GM19035 (cell line): ENCODE data around the gene PRKCB.
A peak's percentile ranks its signal among the peaks of the same experiment; 100 is the strongest.

ENCODE experiments used
- ATAC-seq: cut with Tn5 transposase; IDR thresholded peaks from one replicate; pipeline ENCODE4 v1.9.1; 2021; ENCODE audit not compliant: unreplicated experiment

The PRKCB gene

DNA sequence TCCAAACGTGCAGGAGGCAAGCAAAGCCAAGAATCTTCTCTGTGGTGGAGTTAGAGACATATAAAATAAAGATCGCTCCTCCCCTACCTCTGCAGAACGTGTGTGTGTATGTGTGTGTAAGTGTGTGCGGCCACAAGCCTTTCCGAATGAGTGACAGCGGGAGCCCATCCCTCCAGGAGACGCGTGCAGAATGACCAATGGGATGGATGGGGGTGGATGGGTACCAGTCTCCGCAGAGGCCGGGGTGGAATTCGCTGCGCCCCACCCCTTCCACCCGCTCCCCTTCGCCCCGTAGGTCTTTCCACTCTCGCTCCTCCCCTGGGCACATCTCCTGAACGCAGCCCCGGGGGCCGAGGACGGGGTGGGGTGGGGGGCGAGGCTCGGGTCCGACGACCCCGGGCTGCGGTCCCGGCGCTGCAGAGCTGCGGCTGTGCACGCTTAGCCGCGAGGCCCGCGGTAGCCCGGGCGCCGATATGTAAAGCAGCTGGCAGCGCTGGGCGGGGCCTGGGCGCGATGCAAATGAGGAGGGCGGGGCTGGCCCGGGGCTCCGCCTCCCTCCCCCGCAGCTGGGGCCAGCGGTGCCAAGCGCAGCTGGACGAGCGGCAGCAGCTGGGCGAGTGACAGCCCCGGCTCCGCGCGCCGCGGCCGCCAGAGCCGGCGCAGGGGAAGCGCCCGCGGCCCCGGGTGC, at the start of gene PRKCB:
TSS of gene PRKCB (plus strand) at position 594 of the 688 bp plus-strand sequence.
- ATAC-seq, result peak; percentile 70

DNA sequence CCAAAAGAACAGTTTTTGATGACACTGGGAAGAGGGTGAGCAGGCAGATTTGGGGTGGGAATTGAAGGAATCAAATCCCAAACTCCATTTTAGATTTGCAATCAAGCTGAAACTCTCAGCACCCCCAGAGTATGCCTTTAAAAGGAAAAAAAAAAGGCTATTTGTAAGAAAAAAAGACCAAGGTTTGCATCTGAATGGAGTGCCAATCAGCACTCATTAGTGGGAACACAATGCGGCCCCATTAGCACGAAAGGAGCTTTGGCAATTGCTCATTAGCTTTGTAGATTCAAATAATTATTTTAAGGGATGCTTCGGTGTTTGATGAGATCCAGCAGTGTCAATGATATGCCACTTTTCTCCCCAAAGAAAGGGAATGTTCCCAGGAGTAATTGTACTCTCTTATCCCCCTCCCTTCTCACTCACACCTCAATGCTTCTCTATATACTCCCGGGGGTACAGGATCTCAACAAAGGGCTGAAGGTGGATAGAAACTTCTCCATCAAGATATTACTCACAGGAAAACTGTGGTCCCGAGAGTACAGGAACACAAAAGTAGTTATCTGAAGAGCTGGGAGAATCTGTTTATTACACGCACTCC, 48.7 kb upstream of the PRKCB start:
- ATAC-seq, result no peak

DNA sequence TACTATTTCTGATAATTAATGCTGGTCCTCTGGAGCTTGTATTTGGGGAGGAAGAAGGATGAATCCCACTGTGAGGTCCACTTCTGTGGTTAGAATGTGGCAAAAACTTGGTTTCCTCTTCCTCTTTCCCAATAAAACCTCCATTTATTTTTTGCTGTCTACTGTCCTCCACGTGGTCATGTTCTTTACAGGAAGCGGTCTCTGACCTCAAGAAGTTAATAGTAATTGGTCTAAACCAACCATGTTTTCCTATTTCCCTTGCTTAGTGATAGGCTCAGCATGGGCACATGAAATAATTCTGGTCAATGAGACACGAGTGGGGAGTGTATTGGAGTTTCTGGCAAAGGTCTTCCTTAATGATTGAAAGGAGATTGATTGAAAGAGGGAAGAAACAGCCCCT, 47.1 kb upstream of the PRKCB start:
- ATAC-seq, result no peak

DNA sequence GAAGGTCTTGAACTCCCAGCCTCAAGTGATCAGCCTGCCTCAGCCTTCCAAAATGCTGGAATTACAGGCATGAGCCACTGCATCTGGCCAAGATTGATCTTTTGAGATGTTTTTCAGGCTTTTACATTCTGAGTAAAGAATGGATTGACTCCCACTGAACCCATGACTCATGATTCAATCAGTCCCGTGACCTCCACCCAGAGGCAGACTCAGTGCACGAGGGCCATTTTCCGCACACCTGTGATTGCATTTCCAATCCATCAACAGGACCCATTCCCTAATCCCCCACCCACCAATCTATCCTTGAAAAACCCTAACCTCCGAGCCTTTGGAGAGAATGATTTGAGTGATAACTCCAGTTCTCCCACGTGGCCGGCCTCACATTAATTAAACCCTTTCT, 40.4 kb upstream of the PRKCB start:
- ATAC-seq, result no peak

DNA sequence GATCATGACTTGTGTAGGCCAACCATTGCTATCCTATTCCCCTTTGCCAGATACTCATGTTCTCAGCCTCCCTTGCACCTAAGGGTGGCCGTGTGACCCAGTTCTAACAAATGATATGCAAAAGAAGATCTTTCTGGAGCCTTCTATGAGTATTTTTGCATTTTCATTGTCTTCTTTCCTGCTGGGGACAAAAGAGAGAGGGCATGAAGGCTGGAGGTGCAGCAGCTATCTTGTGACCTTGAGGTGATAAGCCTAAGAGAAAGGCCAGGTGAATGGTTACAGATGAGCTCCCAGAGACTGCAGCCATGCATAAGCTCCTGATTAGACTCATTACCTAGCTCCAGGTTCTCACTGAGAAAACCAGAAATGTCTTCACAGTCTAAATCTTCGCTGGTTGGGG, 38.8 kb upstream of the PRKCB start:
- ATAC-seq, result no peak

DNA sequence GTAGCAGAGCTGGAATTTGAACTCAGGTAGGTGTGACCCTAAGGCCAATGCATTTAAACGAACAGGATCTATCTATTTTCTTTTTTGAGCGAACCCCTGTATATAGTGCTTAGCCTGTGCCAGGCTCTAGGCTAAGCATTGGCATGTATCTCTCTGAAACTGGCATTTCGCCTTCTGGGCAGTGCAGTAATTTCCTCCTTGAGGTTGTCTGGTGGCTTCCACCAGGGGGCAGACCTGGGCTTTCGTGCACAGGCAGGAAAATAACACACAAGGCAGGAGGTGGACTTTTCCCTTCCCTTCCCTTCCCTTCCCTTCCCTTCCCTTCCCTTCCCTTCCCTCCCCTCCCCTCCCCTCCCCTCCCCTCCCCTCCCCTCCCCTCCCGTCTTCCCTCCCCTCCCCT, 34.4 kb upstream of the PRKCB start:
- ATAC-seq, result no peak

DNA sequence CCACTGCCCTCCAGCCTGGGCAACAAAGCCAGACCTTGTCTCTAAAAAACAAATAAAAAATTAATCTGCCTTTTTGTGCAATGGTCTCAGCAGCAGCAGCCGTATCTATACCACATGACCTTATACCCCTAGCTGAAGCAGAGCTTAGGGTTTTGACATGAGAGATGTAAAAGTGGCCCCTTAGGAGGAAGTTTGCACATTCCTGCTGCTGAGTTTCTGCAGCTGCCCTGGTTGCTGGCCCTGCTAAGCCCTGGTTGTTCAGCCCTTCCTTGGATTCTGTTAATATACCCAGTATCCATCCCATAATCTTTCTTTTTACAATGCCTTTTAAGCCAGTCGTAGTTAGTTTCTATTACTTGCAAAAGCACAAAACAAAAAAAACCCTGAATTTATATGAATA, 33.0 kb upstream of the PRKCB start:
- ATAC-seq, result no peak

DNA sequence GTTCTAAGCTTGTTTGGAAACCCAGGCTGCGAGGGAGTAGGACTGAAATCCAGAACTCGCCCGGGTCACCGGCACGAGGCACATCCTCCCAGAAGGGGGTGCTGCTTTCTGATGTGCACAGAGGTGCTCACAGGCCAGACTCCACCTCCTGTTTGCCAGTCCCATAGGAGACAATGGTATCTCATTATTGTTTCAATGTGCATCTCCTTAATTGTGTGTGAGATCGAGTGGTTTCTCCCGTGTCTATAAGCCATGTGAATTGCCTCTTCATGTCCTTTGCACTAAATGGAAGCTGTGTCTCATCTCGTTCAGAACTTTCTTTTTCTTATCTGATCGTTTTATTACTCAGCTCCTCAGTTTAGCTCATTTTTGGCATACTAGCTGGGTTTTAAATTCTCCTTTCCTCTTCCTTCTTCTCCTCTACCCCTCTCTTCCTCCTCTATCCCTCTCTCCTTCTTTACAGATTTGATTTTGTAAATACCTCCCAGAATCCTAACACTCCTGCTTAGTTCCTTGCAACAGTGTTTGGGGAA, 32.1 kb upstream of the PRKCB start:
- ATAC-seq, result peak; percentile 79

DNA sequence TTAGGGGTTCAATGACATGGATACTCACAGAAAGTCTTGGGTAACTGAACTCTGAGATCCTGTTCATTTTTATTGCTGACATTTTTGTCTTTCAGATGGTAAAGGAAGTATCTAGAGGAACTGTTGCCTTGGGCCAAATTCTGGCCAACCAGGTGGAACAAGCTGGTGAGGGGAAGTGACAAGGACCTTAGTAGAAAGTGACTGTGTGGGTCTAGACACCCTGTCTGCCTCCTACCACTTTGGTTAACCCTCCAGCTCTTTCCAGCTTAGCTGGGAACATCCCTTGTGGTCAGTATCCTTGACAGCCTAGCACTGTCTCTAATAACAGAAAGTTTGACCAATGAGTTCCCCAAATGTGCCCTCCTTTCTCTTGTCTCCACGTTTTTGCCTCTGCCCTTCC, 28.8 kb upstream of the PRKCB start:
- ATAC-seq, result no peak

DNA sequence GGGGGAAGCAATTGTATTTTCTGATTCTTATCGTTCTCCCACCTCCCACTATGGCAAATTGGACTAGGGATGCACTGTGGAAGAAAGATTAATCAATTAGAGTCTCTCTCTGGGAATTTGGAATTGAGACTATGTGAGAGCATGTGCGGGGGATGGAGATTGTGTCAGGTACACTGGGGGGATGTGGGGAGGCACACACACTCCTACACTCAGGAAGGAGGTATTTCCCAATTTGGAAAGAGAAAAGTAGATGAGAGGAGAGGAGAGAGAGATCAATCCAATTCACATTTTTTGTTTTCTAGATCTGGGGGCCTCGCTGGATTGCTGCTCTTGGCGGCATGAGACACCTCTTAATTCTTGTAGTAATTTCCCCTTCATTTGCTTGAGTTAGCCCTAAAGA, 14.3 kb upstream of the PRKCB start:
- no peak for ATAC-seq

DNA sequence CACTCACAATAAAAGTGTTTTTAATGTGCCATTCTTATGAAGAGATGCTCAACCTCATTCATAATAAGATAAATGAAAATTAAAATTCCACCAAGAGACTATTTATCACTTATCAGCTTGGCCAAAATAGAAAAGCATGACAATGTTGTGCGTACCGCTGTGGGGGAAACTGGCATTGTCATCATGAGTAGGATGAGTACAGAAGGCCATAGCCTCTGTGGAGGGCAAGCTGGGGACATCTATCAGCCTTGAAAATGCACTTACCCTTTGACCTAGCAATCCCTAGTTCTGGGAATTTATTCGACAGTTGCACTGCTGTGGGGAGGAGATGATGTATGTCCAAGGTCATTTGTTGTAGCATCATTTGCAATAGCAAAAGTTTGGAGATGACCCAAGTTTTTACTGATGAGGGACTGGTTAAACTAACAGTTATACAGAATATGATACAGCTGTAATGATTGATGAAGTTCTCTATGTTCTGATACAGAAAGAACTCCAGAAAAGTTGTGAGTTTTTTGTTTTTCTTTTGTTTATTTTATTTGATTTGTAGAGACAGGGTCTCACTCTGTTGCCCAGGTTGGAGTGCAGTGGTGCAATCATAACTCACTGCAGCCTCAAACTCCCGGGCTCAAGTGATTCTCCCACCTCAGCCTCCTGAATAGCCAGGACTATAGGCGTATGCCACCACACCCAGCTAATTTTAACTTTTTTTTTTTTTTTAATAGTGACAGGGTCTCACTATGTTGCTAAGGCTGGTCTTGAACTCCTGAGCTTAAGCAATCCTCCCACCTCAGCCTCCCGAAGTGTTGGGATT, 13.7 kb upstream of the PRKCB start:
- no peak for ATAC-seq

DNA sequence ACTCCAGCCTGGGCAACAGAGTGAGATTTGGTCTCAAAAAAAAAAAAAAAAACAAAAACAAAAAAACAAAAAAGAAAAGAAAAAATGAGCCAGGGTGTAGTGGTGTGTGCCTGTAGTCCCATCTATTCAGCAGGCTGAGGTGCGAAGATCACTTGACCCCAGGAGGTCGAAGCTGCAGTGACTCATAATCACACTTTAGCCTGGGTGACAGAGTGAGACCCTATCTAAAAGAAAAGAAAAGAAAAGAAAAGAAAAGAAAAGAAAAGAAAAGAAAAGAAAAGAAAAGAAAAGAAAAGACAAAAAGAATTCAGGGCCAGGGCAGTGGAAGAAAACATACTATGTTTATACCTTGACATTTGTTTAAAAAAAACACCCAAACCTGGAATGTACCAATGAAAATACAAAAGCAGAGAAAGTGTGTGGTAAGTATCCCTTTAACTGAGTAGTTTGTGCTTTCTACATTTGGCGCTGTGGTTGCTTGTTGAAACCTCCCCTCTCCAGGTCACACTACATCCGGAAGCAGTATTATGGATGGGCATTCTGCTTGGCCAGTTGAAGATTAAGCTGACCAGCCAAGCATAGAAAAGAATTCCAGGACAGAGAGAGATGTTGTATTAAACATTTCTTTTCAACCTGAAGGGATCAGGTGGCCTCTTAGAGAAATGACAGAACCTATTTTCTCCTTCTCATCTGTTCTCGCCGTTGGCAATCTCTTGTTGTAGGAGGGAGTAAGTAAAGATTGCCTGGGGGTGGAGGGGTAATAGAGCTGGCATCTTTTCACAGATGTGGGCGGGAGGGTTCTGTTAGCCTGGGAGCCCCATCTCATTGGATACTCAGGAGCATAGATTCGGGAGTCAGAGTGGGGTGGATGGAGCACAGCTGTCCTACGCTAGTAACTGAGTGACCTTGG, 12.1 kb upstream of the PRKCB start:
- no peak for ATAC-seq

DNA sequence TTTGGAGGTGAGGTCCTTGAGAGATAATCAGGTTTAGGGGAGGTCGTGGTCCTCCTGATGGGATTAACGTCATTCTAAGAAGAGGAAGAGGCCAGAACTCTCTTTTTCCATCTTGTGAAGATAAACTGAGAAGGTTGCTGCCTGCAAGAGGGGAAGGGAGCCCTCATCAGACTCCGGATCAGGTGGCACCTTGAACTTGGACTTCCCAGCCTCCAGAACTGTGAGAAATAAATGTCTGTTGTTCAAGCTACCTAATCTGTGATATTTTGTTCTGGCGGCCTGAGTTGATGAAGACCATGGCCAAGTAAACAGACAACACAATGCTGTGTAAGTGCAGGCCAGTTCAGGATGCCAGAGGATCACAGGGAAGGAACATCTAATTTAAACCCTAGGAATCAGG, 10.9 kb upstream of the PRKCB start:
- no peak for ATAC-seq

DNA sequence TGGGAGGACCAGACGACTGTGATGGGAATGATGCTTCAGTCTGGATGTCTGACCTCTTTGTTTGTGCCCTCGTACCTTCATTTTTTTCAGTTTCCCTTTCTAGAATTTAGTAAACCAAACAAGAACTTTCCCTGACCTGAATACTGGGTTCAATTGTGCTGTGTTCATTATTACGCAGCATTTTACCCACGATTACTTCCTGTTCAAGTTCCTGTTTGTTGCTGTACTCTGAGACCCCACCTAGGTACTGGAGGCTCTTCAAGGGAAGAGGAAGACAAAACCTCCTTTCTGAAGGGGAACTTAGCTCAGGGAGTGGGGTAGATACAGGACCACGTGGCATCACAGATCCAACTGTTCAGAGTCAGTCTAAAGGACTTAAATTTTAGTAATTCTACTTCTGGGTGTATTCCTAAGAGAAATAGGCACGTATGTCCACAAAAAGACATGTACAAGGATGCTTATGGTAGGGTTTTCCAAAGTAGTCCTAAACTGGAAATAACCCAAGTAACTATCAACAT, 9.2 kb upstream of the PRKCB start:
- peak; percentile 71 for ATAC-seq

DNA sequence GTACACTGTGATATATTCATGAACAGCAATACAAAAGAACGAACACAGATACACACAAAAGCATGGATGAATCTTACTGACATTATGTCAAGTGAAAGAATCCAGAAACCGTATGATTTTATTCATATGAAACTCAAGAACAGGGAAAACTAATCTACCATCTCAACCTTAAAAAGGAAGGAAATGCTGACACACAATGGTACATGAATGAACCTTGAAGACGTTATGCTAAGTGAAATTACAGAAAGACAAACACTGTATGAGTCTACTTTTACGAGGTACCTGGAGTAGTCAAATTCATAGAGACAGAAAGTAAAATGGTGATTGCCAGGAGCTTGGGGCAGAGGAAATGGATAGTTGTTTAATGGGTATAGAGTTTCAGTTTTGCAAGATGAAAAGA, 8.7 kb upstream of the PRKCB start:
- peak; percentile 33 for ATAC-seq

DNA sequence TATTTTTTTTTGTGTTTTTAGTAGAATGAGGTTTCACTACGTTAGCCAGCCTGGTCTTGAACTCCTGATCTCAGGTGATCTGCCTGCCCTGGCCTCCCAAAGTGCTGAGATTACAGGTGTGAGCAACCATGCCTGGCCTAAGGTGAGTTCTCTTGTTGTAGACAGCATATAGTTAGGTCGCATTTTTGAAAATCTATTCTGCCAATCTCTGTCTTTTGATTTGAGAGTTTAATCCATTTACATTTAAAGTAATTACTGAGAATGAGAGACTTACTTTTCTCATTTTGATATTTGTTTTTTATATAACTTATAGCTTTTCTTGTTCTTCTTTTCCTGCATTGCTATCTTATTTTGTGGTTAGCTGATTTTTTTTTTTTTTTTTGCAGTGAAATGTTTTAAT, 6.3 kb upstream of the PRKCB start:
- ATAC-seq, result no peak

DNA sequence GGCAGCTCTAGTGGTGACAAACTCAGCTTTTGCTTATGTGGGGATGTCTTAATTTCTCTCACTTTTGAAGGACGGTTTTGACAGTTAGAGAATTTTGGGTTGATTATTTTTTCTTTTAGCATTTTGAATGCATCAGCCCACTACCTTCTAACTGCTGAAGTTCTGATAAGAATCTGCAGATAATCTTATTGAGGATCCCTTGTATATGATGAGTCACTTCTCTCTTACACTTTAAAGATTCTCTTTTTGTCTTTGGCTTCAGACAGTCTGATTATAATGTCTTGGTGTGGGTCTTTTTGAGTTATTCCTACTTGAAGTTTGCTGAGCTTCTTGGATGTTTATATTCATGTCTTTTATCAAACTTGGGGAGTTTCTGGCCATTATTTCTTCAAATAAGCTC, 5.5 kb upstream of the PRKCB start:
- ATAC-seq, result no peak

DNA sequence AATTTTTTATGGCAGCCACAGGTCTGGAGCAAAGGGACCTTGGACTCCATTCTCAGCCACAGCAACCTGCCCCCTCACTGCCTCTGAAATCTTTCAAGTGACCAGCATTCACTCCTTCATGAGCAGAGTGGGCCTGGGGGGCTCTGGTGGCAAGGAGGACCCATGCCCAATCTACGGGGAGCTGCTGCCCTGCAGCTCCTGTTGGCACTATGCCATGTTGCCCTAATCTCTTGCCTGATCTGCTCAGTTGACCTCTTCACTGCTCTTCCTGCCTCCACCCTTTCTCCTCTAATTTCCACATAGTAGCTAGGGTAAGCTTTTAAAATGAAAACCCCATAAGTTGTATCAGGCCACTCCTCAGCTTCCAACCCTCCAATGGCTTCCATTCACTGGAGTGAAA, 2.9 kb upstream of the PRKCB start:
- ATAC-seq, result no peak

DNA sequence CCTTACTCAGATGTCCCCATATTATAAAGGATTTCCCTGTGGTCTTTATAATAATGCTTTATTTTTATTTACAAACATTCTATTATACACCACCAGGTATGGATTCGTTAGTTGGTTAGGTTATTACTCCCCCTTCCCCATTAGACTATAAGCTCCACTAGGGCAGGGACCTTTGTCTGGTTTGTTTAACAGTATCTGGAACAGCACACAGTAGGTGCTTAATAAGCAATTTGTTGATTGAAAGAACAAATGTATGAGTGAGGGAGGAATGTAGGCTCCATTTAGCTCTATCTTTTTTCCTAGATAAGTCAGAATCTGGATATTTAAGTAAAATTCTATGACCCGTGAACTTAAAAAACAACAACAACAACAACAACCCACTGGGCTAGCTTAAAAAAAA, 2.3 kb upstream of the PRKCB start:
- ATAC-seq, result no peak

DNA sequence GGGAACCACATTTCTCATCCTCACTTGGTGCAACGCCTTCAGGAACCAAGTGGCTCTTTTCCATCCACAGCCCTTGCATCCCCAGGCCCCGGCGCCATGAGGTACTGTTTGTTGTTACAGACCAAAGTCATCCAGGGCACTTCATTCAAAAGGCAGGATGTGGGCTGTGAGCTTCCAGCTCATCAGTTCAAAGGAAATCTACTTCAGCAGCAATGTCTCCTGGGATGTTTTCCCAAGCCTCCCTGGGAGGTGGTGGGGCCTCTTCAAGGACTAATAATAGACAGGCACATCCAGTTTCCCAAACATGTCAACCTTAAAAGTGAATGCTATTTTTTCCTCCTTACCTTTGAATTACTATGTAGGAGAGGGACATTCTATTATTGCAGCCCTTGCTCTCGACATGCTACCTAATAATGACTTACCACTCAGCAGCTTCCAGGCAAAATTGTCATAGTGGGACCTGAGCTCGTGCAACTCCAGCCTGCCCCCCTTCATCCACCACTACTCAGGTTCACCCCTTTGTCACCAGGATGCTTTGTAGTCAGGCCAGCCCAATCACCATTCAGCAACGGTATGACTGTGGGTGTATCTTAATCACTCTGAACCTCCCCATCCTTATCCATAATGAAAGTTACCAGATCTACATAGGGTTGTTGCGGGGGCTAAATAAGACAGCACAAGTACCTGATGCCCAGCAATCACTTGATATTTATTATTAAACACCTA, 1.7 kb upstream of the PRKCB start:
- ATAC-seq, result no peak
